HUDEP-2 (cell line): Measurements from ENCODE around the gene CRYGD.
A peak's percentile ranks its signal among the peaks of the same experiment; 100 is the strongest.
"Not testable (repeated sequence)": the region's sequence is repeated elsewhere in the genome, so short reads cannot be mapped to it uniquely, and the experiment has no call there.

Source experiments
- DNase-seq, 76 experiments: peaks; one replicate each; lab custom pipeline; 2025; ENCODE audit not compliant: unreplicated experiment in 76 of 76; lab: John Stamatoyannopoulos, UW

Gene CRYGD

GRCh38 chr2:208124013-208124715 lies at the start of gene CRYGD:
TSS of gene CRYGD (minus strand) at chr2:208124524. CDS start at chr2:208124473, 51 bp downstream.
- DNase-seq = peak in 1 of 76 experiments; percentile 1

GRCh38 chr2:208172125-208172524 lies 47.8 kb upstream of the CRYGD start:
- DNase-seq = peak in 13 of 76 experiments; percentile 1 to 42 (median 23)

DNA sequence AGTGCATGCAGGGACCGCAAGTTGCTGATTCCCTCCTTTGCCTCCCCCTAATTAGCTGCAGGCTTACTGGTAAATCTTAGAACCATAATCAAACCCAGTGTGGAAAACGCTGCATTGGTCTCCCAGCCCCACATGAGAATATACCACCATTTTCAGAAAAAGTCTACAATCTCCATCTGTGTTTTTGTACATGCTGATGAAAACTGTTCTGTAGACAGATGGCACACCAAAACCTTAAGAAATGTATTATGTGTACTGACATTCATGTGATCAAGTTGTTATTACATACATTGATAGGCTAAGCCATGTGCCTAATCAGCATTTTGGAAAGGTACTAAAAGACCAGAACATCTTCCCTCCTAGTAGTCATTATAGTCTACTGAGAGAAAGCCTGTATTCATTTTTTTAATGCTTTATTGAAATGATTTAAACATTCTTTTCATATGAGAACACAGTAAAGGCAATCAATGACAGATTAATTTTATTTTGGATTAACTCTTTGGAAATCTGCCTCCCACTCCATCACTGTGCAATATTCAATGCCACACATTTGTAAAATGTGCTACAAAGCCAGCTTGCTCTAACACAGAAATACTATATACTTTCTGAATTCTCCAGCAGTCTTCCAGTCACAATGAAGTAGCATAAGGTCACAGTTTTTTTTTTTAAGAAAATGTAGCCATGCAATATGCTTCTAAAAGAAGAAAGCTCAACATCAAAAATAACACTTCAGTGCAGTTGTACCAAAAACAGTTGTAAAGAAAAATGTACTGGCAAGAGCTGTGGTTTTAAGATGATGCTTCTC lies 40.8 kb upstream of the CRYGD start:
- no peak for DNase-seq

DNA sequence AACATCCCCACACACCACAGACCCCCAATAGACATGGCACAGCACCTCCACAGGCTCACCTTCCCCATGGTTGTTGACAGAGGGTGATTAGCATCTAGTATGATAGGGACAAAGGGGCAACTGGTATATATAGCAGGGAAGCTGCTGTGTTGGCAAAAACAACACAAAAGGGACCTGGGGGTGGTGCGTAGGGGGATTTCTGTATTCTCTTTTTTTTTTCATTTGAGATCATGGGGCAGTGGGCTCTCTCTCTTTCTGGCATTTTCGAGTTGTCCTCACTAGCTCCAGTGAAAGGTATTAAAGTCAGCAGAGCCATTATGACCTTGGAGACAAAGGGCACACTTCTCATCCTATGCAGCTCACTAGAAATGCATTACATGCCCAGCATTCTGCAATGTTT lies 39.2 kb upstream of the CRYGD start, which contains the start of gene CRYGA:
Gene CRYGA (minus strand): TSS at position 101 of the 400 bp plus-strand sequence. CDS start 33 bp downstream, at position 68.
- DNase-seq = no peak

DNA sequence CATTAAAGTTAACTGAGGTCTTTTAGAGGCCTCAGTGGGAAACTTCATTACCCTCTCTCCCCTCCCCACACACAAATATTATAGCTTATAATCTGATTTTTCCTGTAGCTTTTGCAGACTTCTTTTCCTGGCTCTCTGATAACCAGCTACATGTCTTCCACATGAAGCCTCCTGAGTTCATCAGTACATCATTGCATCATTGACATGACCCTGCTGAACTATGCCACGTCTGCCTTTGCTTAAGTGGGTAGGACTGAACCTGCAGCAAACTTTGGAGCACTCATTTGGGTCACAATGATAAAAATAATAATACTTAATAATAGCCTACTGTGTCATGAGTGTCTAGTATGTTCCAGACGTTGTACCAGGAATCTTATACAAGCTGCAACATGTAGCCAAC lies 32.1 kb upstream of the CRYGD start:
- DNase-seq = no peak

DNA sequence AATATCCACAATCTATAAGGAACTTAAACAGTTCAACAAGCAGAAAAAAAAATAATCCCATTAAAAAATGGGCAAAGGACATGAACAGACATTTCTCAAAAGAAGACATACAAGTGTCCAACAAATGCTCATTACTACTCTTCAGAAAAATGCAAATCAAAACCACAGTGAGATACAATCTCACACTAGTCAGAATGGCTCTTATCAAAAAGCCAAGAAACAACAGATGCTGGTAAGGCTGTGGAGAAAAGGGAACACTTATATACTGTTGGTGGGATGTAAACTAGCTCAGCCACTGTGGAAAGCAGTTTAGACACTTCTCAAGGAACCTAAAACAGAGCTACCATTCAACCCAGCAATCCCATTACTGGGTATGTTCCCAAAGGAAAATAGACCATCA lies 28.8 kb upstream of the CRYGD start:
- DNase-seq = no peak

- no peak for DNase-seq
Measured at GRCh38 chr2:208150956-208151355, 26.6 kb upstream of the CRYGD start.

- no peak for DNase-seq
Measured at GRCh38 chr2:208150094-208150493, 25.8 kb upstream of the CRYGD start.

- no peak for DNase-seq
Measured at GRCh38 chr2:208148803-208149202, 24.5 kb upstream of the CRYGD start.

DNA sequence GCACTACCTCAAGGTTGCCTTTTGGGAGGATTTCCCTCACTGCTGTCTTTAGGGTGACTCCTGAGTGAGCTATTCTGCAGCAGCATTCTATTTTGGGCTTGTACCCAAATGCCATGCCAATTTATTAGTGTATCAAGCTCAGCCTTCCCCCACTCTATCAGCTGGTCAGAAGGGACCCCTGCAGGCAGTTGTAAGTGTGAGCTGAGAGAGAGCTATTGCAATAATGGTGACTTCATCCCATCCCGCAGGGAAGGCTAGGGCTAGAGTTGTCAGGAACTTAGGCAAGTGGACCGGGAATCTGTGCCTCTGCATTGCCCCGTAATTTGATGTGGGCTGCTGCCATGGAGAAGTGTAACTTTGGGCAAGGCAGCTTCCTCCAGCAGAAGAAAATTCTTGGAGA lies 23.4 kb upstream of the CRYGD start:
- no peak for DNase-seq

DNA sequence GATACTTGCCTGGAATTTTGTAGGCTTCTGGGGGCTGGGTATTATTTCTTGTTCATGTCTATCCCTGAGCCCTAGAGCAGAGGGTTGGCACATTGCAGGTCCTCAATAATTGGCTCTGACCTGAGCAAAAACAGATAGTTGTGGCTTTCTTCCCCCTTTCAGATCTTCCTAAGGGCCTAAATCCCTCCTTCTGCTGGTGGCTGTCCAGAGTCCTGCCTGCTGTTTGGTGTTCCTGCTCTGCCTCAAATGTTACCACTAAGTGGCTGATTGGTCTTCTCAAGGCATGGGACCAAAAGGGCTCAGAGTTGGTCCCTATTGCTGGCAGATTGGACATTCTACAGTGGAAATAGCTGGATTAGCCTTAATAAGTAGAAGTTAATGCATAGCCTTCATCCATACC lies 22.7 kb upstream of the CRYGD start:
- no peak for DNase-seq

GRCh38 chr2:208146006-208146405 lies 21.7 kb upstream of the CRYGD start, which contains the start of gene CRYGB:
TSS of gene CRYGB (minus strand) at chr2:208146158. CDS start at chr2:208146120, 38 bp downstream.
- no peak for DNase-seq

GRCh38 chr2:208142925-208143799 lies 18.8 kb upstream of the CRYGD start:
- no peak for DNase-seq

GRCh38 chr2:208142240-208142924 lies 18.1 kb upstream of the CRYGD start:
- DNase-seq = no peak

GRCh38 chr2:208139447-208139846 lies 15.1 kb upstream of the CRYGD start:
- no peak for DNase-seq

- not testable (repeated sequence) for DNase-seq
Measured at GRCh38 chr2:208138334-208138733, 14.0 kb upstream of the CRYGD start.

- DNase-seq = no peak
Measured at GRCh38 chr2:208136716-208137094, 12.4 kb upstream of the CRYGD start.

GRCh38 chr2:208135794-208136715 lies 11.7 kb upstream of the CRYGD start:
- no peak for DNase-seq

DNA sequence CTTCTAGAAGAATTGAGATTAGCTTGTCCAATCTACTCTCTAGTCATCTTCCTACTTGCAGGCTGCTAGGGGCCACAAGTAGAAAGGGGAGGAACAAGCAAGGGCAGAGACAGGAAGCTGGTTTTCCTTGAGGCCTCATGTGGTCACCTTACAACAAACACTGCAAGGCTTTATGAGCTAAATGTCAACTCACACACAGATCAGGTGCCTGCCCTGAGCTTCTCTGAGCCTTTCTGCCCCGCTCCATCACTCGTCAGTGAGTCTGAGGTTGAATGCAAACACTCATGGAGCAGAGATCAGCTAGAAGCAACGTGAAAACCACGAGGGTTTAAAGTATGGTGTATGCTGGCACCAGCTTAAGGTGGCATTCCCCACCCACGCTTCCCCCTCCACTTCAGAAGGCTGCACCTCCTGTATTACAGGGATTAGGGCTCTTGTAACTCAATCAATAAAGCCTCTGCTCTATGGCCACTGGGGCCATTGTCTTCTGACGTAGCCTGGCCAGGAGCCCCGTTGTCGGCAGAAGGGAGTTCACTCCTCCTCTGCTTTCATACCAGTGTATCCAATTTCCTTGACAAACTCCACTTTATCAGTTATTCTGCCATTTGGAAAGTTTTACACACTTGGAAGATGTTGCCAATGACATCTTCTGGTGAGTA lies 10.7 kb upstream of the CRYGD start:
- DNase-seq = no peak
